ENCODE measurements around the gene USP27X.

USP27X gene

DNA sequence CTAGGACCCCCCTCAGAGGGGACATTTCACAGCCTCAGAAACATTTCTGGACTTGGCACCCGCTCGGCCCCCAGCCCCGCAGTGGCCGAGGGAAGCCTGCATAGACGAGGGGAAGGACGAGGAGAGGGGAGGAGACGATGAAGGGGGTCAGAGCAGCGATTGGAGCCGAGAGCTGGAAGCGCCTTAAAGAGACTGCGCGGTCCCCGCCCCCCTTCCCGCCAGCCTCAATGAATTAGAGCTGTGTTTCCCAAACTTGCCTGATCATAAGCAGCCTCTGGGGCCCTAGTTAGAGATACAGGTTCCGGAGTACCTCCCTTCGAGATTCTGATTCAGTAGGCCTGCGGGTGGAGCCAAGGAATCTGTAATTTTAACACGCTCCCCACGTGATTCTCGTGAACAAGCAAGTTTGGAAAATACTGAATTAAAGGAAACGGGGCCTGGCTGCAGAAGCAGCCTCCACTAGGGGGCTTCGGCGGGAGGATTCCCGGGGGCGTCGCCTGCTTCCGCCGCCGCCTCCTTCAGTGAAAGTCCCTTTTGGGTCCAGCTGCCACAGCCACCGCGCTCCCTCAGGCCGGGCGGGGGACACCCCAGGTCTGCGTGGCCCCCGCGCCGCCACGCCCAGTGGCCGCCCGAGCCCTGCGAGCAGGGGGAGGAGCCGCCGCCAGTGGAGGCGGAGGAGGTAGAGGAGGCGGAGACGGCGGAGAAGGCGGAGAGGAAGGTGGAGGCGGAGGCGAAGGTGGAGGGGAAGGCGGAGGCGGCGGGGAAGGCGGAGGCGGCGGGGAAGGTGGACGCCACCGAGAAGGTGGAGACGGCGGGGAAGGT, at the start of gene USP27X:
Gene USP27X (plus strand): TSS at position 651 of the 822 bp plus-strand sequence. CDS start 824 bp downstream, outside the sequence.
- DNase-seq (ENCODE audit: low read depth, low spot score): peak; percentile 47

DNA sequence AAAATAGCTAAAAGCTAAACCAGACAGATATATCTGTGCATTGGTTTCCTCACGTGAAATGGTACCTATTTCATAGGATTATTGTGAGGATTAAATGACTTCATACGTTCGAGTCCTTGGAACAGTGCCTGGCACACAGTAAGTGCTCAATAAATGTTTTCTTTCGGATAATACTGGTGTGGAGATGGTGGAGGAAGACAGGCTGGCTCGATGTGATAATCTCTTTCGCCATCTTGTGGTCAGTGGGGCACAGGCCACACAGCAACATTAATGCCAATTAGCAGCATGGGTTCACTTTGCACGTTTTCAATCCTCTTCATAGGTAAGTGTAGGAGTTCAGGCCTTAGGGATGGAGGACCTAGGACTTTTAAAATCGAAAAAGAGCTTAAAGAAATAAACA, 40.9 kb upstream of the USP27X start:
- DNase-seq (ENCODE audit: low read depth, low spot score): no peak

DNA sequence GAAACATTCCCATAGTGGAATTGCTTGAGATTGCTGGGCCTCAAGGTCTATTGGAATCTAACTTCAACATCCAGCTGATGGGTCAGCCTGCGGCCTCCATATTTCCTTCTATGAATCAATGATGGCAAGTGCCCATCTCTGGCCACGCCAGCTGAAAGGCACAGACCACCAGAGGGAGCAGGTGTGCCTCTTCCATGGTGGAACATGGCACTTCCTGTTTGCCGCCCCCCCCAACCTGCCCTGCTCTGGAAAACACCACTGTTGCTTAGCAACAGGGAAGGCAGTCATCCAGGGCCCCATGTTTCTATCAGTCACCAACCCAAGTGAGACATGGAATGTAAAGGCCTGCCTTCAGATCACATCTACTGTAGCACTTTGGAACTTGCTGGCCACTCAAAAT, 38.6 kb upstream of the USP27X start:
- no peak for DNase-seq (ENCODE audit: low read depth, low spot score)

DNA sequence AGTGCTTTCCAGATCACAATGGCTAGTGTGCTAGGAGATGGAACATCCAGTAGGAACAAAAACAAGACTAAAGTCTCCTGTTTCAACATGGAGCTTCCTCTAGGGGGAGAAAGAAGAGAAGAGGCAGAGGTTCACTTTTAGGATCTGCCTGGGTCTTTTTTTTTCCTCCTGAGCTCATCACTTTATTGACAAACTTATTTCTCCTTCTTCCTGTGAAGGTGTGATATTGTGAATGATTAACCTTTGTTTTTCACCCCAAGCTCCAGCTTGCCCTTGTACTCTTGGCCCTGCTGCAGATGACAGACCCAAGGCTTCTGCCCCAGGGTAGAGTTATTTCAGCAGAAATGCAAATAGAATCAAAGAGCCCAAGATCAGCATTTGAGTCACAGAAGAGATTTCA, 36.7 kb upstream of the USP27X start:
- DNase-seq (ENCODE audit: low read depth, low spot score): no peak

DNA sequence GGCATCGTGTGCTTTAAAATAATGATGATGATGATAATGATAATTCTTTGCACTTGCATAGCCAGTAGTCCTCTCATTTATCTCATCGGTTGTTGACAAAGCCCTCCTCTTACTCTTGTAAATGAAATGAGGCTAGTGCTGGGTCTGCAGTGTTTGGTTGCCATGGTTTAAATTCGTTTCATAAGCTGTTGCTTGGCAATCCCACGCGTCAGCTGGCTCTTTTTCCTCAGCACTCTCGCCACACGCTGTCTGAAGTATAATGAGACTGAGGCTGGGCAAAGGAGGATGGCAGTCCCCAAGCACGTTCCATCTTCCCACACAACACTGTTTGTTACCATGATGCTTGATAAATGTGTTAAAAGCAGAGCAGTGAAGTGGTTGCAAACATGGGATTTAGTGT, 34.7 kb upstream of the USP27X start:
- no peak for DNase-seq (ENCODE audit: low read depth, low spot score)

DNA sequence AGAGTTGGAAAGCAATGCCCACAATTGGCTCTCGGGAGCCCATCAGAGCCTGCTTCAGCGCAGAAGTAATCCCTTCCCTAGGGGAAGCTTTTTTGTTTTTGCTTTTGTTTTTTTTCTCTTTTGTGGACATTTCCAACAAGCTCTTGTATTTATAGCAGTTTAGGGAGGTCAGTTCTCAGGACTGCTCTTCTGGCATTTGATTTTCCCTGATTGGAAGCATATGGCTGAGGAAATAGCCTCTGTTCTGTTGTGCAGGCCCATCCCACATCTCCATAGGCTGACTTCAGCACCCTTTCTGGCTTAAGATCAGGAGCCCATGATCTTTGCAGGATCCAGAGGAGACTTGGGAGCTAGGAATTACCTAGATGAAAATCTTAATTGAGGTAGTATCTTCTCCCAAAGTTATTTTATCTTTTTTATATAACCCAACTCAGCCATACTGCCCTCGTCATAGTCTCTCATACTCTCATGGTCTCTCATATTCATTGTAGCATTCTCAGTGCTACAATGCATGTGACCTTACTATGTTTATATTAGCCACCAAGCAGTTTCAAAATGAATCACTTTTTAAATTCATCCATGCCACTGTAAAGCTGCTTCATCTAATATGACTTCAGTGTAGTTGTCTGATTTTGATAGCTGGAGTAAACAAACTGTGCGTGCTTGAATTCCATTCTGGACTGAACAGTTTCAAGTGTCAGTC, 33.4 kb upstream of the USP27X start:
- no peak for DNase-seq (ENCODE audit: low read depth, low spot score)

DNA sequence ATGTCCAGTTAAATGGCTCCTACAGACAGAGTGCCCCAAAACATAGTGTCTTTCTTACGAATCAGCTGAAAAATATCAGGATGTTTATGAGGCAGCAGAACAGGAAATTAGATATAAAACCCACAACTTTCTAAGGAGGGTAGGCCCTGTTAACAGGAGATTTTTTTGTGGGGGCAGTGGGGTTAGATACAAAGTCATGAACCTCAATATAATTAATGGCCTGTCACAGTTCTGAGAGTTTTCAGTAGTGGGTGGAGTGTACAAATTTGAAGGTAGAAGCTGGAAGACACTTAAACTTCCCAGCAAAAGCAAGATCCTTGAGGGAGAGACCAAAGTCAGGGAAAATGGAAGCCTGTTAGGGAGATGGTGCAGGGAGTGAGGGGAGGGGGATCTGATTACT, 32.8 kb upstream of the USP27X start:
- no peak for DNase-seq (ENCODE audit: low read depth, low spot score)

DNA sequence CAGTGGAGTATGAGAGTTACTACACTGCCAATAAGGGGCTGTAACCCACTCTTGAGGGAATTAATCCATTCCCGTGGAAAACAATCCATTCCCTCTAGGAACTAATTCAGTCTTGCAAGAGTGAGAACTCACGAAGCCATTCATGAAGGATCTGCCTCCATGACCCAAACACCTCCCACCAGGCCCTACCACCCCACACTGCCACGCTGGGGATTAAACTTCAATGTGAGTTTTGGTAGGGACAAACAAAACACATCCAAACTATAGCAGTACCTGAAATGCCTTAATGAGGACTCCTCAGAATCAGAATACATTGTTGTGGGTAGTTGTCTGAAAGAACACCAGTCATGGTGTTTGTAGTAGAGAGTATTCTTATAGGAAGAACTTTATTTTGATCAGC, 31.0 kb upstream of the USP27X start:
- DNase-seq (ENCODE audit: low read depth, low spot score): no peak

DNA sequence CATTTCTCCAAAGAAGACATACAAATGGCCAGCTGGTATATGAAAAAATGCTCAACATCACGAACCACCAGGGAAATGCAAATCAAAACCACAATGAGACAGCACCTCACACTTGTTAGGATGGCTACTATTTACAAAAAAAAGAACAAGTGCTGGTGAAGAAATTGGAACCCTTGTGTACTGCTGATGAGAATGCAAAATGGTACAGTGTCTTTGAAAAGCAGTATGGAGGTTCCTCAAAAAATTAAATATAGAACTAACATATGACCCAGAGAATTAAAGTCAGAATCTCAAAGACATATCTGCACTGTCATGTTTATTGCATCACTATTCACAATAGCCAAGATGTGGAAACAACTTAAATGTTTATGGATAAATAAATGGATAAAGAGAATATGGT, 29.3 kb upstream of the USP27X start:
- DNase-seq (ENCODE audit: low read depth, low spot score): no peak

DNA sequence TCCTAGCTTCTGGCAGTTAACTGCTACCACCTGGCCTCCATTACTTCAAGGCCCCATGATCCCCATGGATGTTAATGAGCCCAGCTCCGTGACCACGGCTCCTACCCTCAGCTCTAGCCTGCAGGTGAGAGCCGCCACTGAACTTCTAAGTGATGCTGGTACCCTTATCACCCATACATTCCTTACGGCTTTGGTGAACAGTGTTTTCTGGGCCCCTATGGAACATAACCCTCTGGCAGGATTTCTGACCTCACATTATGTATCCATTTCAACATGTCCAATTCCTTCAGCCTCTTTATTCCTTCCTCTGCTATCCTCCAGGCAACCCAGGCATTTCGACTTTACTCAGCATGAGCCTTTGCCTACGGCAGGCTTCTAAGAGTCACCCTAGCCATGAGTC, 25.6 kb upstream of the USP27X start:
- no peak for DNase-seq (ENCODE audit: low read depth, low spot score)

DNA sequence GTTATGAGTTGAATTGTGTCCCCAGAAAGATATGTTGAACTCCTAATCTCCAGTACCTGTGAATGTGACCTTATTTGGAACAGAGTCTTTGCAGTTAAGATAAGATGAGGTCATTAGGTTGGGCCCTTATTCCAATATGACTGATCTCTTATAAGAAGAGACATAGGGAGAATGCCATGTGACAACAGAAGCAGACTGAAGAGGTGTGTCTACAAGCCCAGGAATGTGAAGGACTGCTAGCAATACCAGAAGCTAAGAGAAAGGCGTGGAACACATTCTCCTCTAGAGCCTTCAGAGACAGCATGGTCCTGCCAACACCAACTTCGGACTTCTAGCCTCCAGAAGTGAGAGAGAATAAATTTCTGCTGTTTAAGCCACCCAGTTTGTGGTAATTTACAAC, 22.5 kb upstream of the USP27X start:
- no peak for DNase-seq (ENCODE audit: low read depth, low spot score)

DNA sequence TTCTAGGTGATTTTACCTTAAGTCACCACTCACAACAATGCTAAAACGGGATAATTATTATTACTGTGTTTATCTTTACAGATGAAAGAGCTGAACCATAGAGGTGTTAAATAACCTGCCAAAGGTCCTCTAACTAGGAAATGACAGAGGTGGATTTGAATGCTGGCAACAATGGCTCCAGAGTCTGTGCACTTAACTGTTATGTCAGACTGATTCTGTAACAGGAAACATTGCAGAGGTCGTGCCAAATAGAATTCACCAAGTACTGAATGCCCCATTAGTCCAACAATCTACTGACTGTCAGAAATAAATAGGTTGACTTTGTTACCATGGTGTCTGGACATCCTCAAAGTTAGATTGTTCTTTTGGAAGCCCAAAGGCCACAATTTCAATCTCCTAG, 20.9 kb upstream of the USP27X start:
- DNase-seq (ENCODE audit: low read depth, low spot score): no peak

DNA sequence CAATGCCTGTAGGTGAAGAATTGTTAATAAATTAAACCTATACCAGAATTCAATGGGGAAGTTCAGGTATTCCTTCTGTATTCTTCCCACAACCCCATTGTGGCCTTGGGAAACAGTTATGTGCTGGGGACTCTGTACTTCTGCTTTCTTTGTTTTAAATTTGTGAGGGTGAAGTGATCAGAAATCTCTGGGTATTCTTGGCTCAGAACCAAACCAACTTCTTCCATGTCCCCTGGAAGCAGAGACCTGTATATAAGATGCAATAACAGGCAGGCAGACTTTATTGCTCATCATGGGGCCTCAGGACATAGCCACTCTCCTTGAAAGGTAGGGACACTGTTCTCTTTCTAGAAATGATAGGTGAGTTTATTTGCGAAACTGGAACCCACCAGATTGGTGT, 19.8 kb upstream of the USP27X start:
- DNase-seq (ENCODE audit: low read depth, low spot score): no peak

DNA sequence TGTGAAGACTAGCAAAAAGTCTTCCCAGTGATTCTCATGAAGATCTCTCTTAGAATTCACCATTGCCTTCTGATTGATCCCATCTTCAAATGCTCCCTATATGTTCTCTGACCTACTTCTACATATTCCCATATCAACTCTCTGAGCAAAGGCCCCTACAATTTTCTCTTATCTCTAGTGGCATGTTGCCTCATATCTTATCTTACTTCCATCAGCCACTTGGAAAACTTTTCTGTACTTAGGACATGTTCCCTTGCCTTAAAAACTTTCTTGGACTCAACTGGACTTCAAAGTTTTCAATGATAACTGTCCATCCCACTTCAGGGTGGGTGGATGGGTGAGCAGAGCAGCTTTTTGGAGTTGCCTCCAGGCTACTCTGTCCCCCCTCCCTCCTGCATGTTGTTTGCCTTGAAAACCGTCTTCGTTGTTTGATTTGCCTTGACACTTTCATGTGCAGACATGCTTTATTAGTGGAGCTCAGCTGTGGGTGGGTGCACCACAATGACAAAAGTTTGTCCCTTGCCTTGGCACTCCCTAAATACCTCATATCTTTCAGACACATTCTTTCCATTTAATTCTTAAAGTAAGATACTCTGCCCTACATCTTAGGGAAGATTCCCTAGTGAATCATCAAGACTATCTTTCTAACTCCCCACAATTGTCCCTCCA, 18.3 kb upstream of the USP27X start:
- DNase-seq (ENCODE audit: low read depth, low spot score): no peak

DNA sequence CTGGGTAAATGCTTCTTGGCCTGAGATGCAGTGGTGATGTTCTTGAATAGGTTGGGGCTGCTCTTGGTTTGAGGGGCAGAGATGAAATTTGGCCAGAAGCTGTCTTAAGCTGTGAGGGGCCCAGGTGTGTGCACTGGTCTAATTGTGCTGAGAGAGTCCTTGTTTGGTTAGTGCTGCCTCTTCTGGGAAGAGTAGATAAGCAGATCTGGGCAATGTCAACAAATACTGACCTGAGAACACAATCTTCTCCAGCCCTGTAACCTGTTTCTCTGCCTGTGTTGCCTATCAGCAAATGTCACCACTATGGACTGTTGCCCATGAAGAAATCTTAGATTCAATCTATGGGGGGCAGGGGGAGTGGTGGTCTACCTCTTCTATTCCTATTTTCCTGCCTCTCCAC, 17.2 kb upstream of the USP27X start:
- DNase-seq (ENCODE audit: low read depth, low spot score): no peak

DNA sequence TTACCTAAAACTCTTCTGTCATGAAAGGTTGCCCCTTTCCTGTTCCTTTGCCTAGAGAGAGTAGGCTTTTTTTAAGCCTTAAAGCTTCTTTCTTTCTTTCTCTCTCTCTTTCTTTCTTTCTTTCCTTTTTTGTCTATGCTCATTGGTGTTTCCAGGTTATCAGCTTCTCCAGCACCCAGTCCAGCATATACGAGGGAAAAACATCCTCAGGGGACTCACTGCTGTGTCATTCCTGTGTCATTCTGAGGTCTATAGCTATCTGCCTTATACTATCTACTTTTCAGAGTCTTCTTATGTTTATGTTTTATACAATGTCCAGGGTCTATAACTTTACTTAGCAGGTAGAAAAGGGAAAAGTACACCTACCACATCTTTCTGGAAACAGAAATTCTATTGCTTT, 10.5 kb upstream of the USP27X start:
- no peak for DNase-seq (ENCODE audit: low read depth, low spot score)

DNA sequence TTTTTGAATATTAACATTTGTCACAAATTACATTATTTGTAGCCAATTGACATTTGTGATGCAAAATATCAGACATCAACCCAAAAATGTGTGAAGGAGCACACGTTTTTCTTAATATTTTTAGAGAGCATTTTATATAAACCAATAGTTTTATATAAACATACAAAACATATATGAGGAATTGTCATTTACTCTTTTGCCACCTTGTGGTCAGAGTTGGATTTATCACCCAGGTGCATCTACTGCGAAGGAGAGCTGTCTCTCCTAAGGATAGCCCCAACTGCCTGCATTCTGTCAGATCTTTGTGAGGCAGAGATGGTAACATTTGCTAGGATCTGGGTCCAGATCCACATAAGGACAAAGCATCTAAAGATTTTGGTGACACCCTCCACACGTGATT, 2.5 kb upstream of the USP27X start:
- DNase-seq (ENCODE audit: low read depth, low spot score): no peak

DNA sequence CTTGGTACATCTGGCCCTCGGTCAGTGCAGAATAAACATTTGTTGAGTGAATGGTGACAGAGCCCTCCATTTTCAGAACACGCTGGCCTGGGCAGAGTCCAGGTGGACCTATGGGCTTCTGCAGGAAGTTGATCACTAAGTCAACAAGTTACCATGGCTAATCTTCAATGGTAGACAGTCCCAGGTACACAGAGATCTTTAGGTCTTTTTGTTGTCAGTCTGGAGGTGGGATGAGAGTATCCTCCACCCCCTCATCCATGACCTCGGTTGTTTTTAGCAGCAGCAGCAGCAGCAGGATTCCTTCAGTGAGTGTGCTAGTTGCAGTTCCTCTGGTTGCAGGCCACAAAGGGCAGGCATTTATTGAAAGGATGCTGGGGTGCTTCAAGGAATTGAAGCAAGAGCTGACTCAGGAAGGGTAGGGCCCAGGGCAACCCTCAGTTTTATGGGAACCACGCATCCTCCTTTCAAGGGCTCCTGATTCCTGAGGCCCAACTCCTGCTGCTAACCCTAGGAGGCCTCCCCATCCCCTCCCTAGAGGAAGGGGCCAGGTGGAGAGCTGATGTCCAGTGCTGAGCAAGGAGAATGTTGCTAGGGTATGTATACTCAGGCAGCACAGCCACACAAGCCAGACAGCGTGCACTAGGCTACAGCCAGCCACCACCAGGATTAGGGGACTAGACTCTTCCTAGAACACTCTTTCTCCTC, 1.7 kb upstream of the USP27X start:
- DNase-seq (ENCODE audit: low read depth, low spot score): no peak

DNA sequence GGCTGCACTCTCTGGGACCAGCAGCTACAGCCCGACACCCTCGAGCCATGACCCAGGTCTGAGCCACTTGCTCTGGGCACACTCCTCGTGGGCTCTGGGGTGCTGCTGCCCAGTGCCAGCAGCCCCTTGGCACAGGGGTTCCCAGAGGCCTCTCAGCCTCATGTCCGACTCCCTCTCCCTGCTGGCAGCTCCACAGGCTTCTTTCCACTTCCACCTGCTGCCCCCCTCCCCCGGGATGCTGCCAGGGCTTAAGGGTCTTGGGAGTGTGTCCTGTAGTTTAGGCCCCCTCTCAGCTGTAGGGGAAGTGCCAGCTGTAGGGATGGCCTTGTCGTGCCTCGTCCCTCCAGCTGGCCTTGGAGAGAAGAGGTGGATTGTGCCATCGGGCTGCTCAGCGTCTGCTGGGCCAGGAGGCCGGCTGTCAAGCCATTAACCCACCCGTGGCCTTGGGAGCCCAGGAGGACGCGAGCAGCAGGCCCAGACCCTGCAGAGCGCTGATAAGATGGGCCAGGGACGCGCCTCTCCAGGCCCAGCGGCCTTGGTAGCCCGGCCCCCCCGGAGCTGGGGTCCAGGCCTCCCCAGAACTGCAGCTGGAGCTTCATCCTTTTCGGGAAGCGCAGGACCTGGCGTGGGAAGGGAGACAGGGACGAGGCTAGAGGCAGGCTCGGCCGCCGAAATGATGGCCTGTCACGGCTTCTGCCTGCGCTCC, 1.0 kb upstream of the USP27X start:
- no peak for DNase-seq (ENCODE audit: low read depth, low spot score)

DNA sequence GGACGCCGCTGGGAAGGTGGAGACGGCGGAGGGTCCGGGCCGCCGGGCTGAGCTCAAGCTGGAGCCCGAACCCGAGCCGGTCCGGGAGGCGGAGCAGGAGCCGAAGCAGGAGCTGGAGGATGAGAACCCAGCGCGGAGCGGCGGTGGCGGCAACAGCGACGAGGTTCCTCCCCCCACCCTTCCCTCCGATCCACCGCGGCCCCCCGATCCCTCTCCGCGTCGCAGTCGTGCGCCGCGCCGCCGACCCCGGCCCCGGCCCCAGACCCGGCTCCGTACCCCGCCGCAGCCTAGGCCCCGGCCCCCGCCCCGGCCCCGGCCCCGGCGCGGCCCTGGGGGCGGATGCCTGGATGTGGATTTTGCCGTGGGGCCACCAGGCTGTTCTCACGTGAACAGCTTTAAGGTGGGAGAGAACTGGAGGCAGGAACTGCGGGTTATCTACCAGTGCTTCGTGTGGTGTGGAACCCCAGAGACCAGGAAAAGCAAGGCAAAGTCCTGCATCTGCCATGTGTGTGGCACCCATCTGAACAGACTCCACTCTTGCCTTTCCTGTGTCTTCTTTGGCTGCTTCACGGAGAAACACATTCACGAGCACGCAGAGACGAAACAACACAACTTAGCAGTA, 483 bp downstream of the USP27X start:
- DNase-seq (ENCODE audit: low read depth, low spot score): no peak

DNA sequence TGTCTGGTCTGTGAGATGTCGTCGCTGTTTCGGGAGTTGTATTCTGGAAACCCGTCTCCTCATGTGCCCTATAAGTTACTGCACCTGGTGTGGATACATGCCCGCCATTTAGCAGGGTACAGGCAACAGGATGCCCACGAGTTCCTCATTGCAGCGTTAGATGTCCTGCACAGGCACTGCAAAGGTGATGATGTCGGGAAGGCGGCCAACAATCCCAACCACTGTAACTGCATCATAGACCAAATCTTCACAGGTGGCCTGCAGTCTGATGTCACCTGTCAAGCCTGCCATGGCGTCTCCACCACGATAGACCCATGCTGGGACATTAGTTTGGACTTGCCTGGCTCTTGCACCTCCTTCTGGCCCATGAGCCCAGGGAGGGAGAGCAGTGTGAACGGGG, 1.4 kb downstream of the USP27X start:
- DNase-seq (ENCODE audit: low read depth, low spot score): no peak

Data from brain pericyte (primary cell).